Endometrium (tissue), 2 donors: ENCODE data around the gene PLCB1.
A peak's percentile ranks its signal among the peaks of the same experiment; 100 is the strongest.
"Not testable (repeated sequence)": the region's sequence is repeated elsewhere in the genome, so short reads cannot be mapped to it uniquely, and the experiment has no call there.

Source experiments
- FAIRE-seq: peaks from 2 replicates; lab custom pipeline; 2012; peaks lifted over from hg19 to GRCh38; lab: Jason Lieb, UNC
- donor health status: control.
- donor health status: control.

PLCB1 gene

DNA sequence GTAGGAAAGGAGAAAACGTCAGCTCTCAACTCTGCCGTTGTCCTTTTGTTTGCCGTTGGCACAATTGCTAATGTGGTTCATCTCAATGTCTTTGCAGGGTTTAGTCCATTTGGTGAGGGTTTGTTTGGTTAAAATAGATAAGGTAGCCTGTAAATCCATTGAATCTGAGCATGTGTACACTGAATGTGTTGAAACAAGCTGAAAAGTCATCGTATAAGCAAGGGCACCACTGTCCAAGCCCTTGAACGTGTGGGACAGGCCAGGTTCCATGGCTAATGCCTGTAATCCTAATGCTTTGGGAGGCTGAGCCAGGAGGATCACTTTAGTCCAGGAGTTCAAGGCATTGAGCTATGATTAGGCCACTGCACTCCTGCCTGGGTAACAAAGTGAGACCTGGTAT, 712.1 kb downstream of the PLCB1 start:
- no peak for FAIRE-seq

DNA sequence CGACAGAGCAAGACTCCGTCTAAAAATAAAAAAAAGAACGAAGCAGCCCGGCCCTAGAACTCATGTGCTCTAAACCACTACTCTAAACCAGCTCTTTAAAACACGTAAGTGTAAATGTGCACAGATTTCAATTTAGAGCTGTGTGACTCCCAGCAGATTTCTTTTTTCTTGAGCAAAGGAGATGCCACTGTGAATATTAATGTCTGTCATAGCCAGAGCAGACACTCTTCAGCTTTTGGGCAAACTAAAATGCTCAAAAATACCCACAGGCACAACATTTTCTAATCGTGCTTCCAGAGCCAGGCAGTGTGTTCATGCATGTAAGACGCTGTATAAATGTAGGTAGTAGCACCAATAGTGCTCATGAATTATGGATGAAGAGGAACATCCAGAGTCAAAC, 717.9 kb downstream of the PLCB1 start:
- no peak for FAIRE-seq

- FAIRE-seq: no peak
Observed at GRCh38 chr20:8851446-8851845, 719.4 kb downstream of the PLCB1 start.

DNA sequence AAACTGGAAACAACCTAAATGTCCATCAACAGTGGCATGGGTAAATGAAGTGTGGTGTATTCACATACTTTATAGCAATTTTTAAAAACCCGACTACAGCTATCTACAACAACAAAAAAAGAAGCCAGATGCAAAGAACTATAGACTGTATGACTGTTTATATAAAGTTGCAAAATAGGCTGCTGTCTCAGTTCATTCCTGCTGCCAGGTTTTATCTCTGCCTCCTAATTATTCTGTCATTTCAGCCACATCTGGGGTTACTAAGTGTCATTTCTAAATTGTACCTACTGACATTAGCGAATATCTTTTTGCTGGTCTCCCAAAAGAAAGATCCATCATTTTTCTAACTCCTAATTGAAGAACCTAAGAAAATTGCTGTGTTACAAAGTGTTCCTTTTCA, 719.9 kb downstream of the PLCB1 start:
- not testable (repeated sequence) for FAIRE-seq

GRCh38 chr20:8853211-8853610, 721.1 kb downstream of the PLCB1 start:
- FAIRE-seq: not testable (repeated sequence)

GRCh38 chr20:8853805-8854338, 721.8 kb downstream of the PLCB1 start:
- FAIRE-seq: peak; percentile 85

- FAIRE-seq: no peak
Observed at GRCh38 chr20:8854571-8854970, 722.5 kb downstream of the PLCB1 start.

DNA sequence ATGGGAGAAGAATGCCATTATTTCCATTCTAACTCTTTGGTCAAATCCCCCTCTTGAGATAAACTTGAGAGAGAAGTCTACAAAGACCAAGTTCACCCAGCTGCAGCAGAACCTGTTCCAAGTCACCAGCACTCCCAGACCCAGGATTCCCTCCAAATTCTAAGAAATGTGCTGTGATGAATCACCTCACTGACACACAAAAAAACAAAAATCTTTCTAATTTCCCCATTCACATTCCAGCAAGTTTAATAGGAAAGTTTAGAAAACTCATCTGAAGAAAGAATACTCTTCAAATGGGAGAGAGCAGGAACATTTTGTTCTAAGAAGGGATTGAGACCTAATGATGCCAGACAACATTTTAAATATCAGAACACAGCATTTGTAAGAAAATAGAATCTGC, 723.2 kb downstream of the PLCB1 start:
- no peak for FAIRE-seq

GRCh38 chr20:8856668-8857067, 724.6 kb downstream of the PLCB1 start:
- no peak for FAIRE-seq

- FAIRE-seq: no peak
Observed at GRCh38 chr20:8858181-8858787, 726.2 kb downstream of the PLCB1 start.

DNA sequence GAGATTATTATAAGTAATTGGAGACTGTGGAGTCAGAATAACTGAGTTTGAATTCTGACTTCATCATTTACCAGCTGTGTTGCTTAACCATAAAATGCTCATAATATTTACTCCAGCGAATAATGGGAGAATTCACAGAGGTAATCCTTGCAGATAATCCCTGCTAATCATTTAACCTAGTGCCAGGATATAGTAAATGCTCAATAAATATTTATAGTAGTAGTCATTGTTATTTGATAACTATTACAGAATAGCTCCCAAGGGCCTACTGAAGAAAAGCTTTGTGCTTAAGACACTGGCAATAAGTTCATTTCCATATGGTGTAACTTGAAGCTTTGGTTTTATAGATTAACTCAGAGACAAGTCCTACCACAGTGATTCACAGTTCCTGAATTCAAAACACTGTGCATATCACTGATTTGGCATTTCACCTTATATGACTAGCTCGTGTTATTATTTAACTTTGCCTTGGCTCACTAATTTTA, 728.0 kb downstream of the PLCB1 start:
- no peak for FAIRE-seq

GRCh38 chr20:8862092-8862491, 730.0 kb downstream of the PLCB1 start:
- no peak for FAIRE-seq

DNA sequence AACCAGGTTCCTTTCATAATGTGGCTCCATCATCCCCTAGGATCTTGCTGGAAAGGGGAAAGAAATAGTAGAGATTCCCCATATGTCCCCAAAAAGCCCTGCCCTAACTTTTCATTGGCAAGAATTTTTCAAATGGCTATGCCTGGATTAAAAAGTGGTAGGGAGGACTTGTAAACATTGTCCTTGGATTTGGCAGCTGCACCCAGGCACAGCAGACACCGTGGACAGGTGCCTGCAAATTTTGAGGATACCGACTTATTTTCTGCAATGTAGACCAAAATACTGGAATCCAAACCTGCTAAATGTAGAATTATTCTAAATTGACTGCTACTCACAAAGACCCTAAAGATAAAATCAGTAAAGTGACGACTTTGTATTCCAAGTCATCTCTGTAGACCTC, 733.6 kb downstream of the PLCB1 start:
- no peak for FAIRE-seq

- FAIRE-seq: no peak
Observed at GRCh38 chr20:8867038-8867740, 735.1 kb downstream of the PLCB1 start.

DNA sequence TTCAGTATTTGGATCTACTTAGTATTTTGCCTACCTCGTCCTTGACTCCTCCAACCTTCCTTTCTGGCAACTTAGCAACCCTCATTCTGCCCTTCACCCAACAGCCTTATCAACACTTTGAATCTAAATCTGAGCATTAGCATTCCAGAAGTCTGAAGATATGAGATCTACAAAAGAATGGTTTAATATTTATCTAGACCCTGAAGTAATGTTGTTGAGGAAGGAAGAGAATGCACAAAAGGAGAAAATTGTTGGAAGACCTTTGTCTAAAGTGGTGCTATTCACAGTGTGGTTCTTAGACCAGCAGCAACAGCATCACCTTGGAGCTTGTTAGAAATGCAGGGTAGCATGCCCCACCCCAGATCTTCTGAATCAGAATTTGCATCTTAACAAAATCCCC, 738.6 kb downstream of the PLCB1 start:
- FAIRE-seq: no peak

GRCh38 chr20:8874437-8874836, 742.4 kb downstream of the PLCB1 start:
- no peak for FAIRE-seq

DNA sequence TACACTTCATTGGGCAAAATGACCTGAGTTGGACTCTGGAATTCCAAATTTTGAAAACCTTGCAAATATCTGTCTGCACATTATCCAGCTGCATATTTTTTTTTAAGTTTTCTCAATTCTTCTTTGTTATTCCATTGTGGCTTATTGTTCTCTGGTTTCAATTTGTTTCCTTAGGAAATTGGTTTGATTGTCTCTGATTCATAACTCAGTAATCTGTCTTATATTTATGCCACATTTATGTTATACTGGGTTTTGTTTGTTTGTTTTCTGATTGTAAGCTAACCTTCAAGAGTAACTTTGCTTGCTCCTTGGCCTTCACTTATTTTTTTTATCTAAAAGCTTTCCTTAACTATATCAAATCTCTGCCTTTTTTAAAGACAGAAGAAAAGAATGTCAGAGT, 743.5 kb downstream of the PLCB1 start:
- no peak for FAIRE-seq

DNA sequence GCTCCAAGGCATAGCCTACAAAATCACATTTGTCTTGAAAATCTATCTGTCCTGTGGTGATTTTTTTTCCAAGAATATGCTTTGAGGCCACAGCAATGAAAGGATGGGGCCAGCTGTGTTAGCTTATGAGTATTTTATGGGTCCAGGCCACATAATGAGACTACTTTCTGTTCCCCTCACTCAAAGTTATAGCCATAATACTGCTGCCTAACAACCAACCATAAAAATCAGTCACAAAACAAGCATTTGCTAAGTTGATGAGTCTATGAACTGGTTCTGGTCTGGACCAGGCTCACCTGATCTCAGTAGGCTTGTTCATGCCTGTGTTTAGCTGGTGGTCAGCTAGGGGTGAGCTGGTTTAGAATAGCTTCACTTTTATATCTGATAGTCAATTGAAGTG, 744.3 kb downstream of the PLCB1 start:
- no peak for FAIRE-seq

GRCh38 chr20:8877294-8877693, 745.2 kb downstream of the PLCB1 start:
- no peak for FAIRE-seq

- FAIRE-seq: no peak
Observed at GRCh38 chr20:8879669-8880068, 747.6 kb downstream of the PLCB1 start.

DNA sequence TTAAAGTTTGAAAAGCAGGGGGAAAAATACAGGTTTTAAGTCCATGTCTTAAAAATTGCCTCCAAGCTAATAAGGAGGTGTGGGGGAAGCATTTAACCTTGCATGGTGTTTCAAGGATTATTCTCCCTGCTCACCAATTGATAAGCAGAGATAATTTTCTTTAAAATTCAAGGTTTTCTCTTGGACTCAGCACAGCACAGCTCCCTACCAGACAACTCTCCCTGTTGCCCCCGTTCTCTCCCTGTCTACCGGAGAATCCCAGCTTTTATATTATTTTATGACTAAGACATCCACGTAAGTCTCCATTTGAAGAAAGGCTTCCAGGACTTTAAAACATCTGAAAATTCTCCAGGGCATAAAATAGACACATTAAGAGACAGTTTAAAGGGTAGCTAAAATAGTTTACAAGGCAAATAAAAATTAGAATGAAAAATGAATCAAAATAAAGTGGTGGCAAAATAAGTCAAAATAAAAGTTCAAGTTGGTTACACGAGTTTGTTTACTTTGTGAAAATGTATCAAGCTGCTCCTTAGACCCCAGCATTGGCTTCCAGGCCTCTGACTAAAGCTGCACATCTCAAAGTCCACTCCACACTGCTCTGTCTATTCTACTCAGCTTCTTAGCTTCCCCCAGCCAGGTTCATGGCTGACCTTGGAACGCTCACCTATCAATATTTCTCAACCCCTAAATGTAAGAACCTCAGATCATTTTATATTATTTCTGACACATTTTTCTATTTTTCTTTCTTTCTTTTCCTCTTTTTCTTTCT, 748.2 kb downstream of the PLCB1 start:
- no peak for FAIRE-seq

DNA sequence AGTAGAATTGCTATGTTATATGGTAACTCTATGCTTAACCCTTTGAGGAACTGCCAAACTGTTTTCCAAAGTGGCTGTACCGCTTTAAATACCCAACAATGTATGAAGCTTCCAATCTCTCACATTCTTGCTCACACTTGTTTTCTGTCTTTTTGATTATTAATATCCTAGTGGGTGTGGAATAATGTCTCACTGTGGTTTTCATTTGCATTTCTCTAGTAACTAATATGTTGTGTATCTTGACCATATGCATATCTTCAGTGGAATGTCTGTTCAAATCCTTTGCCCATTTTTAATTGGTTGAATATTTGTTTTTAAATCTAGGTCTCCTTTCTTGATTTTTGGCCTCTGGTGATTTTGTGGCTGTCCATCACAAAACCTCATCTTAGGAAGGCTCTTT, 759.0 kb downstream of the PLCB1 start:
- FAIRE-seq: no peak

- FAIRE-seq: no peak
Observed at GRCh38 chr20:8895472-8895871, 763.4 kb downstream of the PLCB1 start.
